Activated CD8-positive, alpha-beta memory T cell treated with anti-CD3 and anti-CD28 coated beads, Interleukin-2, amount 50 U/mL, for 48 hours (primary cell): ENCODE results near the gene PSEN2.
"Not testable (repeated sequence)": the region's sequence is repeated elsewhere in the genome, so short reads cannot be mapped to it uniquely, and the experiment has no call there.

ENCODE experiments used
- DNase-seq: peaks from one replicate; pipeline ENCODE4 v3.0.0-alpha.2; 2020

Gene PSEN2

GRCh38 chr1:226921504-226921903 lies 51.1 kb downstream of the PSEN2 start:
- DNase-seq, result no peak

DNA sequence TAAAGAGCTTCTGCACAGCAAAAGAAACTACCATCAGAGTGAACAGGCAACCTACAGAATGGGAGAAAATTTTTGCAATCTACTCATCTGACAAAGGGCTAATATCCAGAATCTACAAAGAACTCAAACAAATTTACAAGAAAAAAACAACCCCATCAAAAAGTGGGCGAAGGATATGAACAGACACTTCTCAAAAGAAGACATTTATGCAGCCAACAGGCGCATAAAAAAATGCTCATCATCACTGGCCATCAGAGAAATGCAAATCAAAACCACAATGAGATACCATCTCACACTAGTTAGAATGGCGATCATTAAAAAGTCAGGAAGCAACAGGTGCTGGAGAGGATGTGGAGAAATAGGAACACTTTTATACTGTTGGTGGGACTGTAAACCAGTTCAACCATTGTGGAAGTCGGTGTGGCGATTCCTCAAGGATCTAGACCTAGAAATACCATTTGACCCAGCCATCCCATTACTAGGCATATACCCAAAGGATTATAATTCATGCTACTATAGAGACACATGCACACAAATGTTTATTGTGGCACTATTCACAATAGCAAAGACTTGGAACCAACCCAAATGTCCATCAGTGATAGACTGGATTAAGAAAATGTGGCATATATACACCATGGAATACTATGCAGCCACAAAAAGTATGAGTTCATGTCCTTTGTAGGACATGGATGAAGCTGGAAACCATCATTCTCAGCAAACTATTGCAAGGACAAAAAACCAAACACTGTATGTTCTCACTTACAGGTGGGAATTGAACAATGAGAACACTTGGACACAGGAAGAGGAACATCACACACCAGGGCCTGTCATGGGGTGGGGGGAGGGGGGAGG lies 59.1 kb downstream of the PSEN2 start:
- not testable (repeated sequence) for DNase-seq

- DNase-seq, result no peak
Measured at GRCh38 chr1:226934483-226935237, 64.2 kb downstream of the PSEN2 start.

DNA sequence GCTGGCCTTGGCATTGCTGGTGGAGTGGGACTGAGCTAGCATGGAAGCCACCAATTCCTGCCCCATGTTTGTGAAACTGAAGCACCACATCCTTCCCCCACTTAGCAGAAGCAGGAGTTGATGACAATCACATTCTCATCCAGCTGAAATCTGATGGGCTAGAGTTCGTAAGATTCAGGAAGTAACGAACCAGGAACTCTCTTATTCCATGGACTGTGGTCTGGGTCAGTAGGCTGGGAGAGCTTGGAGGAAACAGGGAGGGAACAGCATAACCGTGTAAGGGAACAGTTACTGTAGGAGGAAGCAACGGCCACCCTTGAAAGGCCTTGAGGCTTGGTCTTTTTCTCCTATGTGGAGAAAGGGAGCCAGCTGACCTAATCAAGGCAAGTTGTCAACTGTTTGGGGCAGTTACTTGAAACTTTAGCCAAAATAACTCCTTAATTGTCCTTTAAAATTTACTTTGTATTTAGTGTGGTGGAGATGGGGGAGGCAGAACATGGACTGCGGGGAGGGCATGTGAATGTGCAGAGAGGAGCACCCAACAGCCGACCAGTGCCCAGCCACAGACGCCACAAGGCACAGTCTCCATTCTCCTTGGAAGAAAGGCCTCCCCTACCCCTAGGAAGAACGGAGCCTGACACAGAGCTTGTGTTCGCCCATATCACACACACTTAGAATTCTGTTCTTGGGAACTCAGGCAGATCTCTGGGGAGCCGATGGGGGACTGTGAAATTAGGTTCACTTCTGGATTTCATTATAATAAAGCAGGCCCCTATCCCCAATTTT lies 67.7 kb downstream of the PSEN2 start:
- no peak for DNase-seq

- DNase-seq, result no peak
Measured at GRCh38 chr1:226938903-226939437, 68.6 kb downstream of the PSEN2 start.

GRCh38 chr1:226939438-226940028 lies 69.1 kb downstream of the PSEN2 start:
- no peak for DNase-seq

- DNase-seq, result peak; percentile 99
Measured at GRCh38 chr1:226940029-226940805, 69.8 kb downstream of the PSEN2 start, which contains the start of gene COQ8A. Gene COQ8A (plus strand): TSS chr1:226940294. CDS start chr1:226961386, 21,092 bp downstream.

- DNase-seq, result no peak
Measured at GRCh38 chr1:226940806-226941067, 70.3 kb downstream of the PSEN2 start.

DNA sequence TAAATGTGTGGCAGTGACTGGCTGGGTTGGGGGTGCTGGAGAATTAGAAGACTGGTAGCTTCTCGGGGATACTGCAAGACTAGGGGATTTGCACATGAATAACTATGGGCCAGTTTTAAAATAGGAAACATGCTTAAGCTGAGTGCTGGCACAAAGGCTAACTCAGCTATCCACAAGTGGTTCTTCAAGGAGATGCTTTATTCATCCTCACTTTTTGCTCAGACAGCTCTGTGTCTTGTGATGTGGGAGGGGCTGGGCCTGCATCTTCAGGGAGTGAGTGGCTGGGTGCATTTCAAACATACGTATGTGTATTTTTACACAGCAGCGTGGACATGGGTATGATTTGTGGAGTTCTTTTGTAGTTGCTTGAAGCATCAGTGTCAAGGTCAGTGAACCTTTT lies 72.0 kb downstream of the PSEN2 start:
- DNase-seq, result no peak

GRCh38 chr1:226943156-226943555 lies 72.7 kb downstream of the PSEN2 start:
- no peak for DNase-seq

DNA sequence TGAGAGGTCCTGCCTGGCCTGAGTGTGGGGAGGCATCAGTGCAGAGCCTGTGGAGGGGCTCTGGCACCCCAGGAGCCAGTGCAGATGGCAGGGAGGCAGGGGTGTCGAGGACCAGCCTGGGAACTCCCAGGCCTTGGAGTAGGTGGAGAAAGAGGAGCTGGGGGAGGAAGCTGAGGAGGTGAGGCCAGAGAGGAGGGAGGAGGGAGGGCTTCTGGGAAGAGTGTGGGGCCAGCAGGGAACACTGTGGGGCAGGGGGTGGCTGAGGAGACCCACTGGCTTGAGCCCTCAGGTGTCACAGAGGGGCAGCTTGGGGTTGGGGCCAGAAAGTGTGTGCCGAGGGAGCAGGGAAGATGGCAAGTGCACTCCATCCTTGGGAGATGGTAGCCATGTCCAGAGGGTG lies 73.5 kb downstream of the PSEN2 start:
- no peak for DNase-seq

DNA sequence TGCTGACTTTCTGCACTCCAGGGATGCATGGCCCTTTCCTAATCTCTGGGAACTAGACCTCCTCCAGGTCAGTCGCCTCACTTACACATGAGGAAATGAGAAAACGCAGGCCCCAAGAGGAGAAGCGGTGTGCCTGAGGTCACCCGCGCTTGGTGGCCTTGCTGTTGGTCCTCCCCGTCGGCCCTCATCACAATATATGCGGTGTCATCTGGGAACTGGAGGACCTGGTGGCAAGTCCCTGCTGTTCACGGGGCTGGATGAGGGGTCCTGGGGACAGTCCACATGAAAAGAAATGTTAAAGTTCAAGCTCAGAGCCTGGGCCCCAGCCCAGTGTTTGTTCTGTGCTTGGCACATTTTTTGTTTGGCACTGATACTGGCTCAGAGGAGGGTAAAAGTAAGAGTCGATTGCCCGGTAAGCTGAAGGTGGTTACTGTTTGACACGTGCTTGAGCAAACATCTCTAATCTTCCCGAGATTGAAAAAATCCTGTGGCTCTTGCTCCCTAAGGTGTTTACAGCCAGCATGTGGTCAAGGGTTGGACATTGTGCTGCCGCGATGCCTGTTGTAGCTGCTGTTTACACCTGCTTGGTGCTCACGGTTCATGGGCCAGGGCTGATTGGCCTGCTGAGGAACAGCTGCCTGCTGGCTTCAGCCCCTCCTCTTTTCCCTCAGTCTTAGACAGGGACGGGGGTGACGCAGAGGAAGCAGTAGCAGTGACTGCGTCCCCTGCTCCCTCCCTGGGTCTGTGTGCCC lies 74.9 kb downstream of the PSEN2 start:
- no peak for DNase-seq
